GM18907 (cell line): ENCODE measurements around the gene HS1BP3.

Source experiments
- ATAC-seq: cut with Tn5 transposase; IDR thresholded peaks from one replicate; pipeline ENCODE4 v1.9.1; 2021; ENCODE audit warnings: mild to moderate bottlenecking, moderate library complexity; ENCODE audit not compliant: unreplicated experiment

HS1BP3 gene

DNA sequence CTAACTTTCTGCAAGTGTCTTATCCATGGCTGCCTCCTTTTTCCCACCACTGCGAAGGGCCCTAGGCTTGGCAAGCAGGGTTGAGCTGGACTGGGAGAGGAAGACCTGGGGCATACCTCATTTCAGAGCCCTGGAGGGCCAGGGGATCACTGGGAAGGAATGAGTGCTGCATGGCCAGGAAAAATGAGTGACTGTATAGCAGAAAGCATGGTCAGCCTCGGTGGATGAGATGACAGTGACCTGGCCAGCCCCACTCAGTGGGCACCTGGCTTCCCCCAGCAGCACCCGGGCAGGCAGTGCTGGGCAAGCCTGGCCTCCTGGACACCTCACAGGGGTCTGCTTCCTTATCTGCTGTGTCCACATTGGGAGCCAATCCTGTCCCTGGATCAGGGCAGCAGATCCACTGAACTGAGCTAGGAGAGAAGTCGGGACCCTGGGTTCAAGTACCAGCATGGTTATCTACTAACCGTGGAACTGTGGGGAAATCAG lies 76.4 kb downstream of the HS1BP3 start:
- ATAC-seq, result no peak

DNA sequence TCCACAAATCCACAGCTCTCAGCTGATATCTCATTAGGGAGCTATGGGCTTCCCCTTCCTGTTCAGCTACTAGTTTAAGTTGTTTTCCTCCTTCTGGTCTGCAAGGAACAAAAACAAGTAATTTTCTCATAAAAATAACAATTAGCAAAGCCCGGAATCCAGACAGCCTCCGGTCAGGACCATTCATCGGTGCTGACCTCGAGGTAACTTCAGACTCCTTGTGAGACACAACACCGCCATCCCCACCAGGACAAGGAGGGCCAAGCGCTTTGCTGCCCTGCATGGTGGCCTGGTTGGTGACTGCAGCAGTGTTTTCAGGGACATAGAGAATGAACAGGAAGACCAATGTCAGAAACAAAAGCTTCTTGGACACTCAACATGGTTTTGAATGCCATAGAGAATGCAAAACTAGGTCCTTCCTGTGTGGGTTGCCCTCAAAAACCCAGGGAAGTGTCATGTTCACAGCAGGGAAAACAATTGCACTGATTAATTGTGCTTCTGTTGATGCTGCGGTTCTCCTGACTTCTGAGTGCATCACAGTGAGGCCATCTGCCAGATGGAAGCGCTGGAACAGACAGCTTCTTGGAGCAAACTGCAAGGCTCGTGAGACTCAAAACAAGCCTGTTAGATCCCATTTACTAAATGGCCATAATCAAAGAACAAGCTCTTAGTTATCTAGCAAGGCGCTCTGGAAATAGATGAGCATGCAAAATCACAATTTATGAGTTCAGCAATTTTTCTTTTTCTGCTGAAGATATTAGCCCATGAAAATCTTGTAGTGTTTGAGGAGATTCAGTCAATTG lies 77.1 kb downstream of the HS1BP3 start:
- no peak for ATAC-seq

- no peak for ATAC-seq
Observed at GRCh38 chr2:20572221-20572620, 78.7 kb downstream of the HS1BP3 start.

DNA sequence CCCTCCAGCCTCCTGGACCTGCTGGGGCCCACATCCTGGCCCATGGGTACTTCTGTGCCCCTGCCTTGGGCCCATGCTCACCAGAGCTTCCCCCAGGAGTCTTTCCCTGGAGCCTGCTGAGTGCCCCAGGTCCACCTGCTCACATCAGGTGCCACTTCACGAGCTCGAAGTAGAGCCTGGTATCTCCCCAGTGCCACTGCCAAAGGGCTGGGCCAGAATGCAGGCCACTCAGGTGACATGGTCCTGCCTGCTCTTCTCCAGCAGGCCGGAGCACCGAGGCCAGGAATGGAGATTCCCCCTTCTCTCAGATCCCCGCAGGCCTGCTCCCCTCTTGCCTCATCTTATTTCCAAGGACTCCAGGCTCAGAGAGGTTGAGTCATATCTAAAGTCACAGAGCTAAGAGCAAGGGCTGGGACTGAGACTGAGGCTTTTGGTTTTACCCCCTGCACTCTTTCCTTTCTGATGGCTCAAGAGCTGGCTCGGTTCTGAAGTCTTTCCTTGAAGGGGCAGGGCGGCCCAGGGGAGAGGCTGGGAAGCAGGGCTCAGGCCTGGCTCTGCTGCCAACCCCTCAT lies 79.2 kb downstream of the HS1BP3 start:
- no peak for ATAC-seq

GRCh38 chr2:20571231-20571630 lies 79.7 kb downstream of the HS1BP3 start:
- no peak for ATAC-seq

DNA sequence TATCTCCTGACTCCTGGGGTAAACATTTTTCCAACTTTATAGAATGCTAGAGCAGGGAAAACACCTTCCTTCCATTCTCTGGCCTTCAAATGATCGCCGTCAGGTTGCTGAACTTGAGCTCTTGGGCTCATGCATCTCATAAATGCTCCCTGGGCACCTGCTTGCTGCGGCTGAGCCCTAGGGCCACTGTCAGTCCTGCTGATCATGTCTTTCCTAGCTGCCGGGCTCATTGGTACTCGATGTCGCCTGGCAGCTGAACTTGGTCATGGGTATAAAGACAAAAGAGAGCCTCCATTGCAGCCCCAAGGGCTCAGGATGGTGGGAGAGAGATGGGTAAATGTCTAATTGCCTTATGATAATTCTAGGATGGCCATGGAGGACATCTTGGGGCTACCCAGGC lies 80.6 kb downstream of the HS1BP3 start:
- ATAC-seq, result no peak

- ATAC-seq, result no peak
Observed at GRCh38 chr2:20569464-20570223, 81.3 kb downstream of the HS1BP3 start.

DNA sequence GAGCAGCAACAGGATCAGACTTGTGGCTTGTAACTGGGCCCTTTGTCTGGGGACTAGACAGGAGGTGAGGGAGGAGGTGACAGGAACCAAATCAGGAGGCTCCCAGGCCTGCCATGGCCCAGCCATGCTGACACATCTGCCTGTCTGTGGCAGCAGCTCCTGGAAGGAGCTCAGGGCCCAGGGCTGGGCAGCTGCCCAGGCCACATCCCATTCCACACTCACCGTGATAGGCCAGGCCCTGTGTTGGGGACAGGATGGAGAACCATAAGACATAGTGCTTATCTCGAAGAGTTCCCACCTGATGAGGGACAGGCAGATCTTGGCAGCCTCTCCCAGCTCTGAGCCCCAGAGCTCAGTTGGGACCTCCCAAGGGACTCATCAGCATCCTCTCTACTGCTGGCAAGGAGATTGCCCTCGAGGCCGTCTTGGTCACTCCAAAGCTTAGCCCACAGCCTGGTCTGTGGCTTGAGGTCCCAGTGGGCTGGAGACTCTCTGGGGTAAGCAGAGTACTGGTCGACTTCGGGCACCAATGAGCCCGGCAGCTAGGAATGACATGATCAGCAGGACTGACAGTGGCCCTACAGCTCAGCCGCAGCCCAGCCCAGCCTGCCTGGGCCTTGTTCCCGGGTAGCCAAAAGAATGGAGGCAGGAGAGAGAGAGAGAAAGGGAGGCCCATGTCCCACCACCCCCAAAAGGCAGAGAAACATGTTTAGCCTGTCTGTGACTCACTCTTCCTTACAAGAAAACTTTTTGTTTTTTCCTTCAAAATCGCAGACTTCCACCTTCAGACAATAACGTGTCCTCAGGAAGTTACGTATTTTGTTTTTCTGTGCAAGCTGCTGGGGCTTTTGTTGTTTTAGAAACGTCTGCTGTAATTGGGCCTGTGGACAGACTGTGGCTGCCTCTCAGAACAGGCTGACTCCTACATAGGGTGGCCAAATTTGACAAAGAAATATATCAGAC lies 82.1 kb downstream of the HS1BP3 start:
- no peak for ATAC-seq

- no peak for ATAC-seq
Observed at GRCh38 chr2:20567926-20568179, 83.0 kb downstream of the HS1BP3 start.
